H4 (cell line): ENCODE data around the gene DOCK9. TPM values are rescaled to one million over a fixed set of nuclear protein-coding genes. Genes with fewer than 3 reads are reported as not detected.
A peak's percentile ranks its signal among the peaks of the same experiment; 100 is the strongest.
"Not testable (repeated sequence)": the region's sequence is repeated elsewhere in the genome, so short reads cannot be mapped to it uniquely, and the experiment has no call there.

Experiments used
- DNase-seq: peaks from one replicate; pipeline ENCODE4 v3.0.0-alpha.2; 2015; ENCODE audit warnings: low spot score
- total RNA-seq: library from RNA; depleted of rRNA; stranded (reverse); fragments of >200 nt; shearing (Covaris generic); gene quantifications from 2 replicates; pipeline ENCODE4 v1.2.3, GENCODE V29; 2014

The DOCK9 gene
- total RNA-seq, 1 experiment from 2014 or later = 2.3 TPM

- no peak for DNase-seq
Observed at GRCh38 chr13:98773921-98774320, 203.9 kb downstream of the DOCK9 start.

- DNase-seq = no peak
Observed at GRCh38 chr13:98772794-98773452, 204.9 kb downstream of the DOCK9 start.

- no peak for DNase-seq
Observed at GRCh38 chr13:98771838-98772611, 205.8 kb downstream of the DOCK9 start.

- DNase-seq = no peak
Observed at GRCh38 chr13:98769736-98770135, 208.1 kb downstream of the DOCK9 start.

GRCh38 chr13:98768522-98768921, 209.3 kb downstream of the DOCK9 start:
- no peak for DNase-seq

- DNase-seq = no peak
Observed at GRCh38 chr13:98766697-98767096, 211.2 kb downstream of the DOCK9 start.

- DNase-seq = no peak
Observed at GRCh38 chr13:98765996-98766519, 211.8 kb downstream of the DOCK9 start.

GRCh38 chr13:98761986-98762616, 215.8 kb downstream of the DOCK9 start:
- DNase-seq = no peak

GRCh38 chr13:98761126-98761985, 216.5 kb downstream of the DOCK9 start:
- peak; percentile 18 for DNase-seq

GRCh38 chr13:98755729-98756128, 222.1 kb downstream of the DOCK9 start:
- DNase-seq = no peak

GRCh38 chr13:98755116-98755515, 222.7 kb downstream of the DOCK9 start:
- DNase-seq = no peak

- DNase-seq = not testable (repeated sequence)
Observed at GRCh38 chr13:98754468-98754867, 223.4 kb downstream of the DOCK9 start.

GRCh38 chr13:98752467-98753290, 225.2 kb downstream of the DOCK9 start, which contains the start of gene SLC15A1:
TSS of gene SLC15A1 (minus strand) at chr13:98752672. CDS start at chr13:98752598, 74 bp downstream.
- DNase-seq = no peak

GRCh38 chr13:98751861-98752466, 225.9 kb downstream of the DOCK9 start:
- no peak for DNase-seq

GRCh38 chr13:98751367-98751782, 226.5 kb downstream of the DOCK9 start:
- no peak for DNase-seq

- no peak for DNase-seq
Observed at GRCh38 chr13:98749501-98749900, 228.4 kb downstream of the DOCK9 start.

- DNase-seq = no peak
Observed at GRCh38 chr13:98746968-98747367, 230.9 kb downstream of the DOCK9 start.
